HG03520 (cell line): Measurements from ENCODE around the gene SRGN.

Experiments
- ATAC-seq: cut with Tn5 transposase; IDR thresholded peaks from one replicate; pipeline ENCODE4 v1.9.1; 2021; ENCODE audit warnings: mild to moderate bottlenecking, moderate library complexity; ENCODE audit not compliant: unreplicated experiment

The SRGN gene

GRCh38 chr10:69089638-69090599 is 2.0 kb downstream of the SRGN start:
- ATAC-seq: peak; percentile 35

GRCh38 chr10:69090685-69091084 is 2.8 kb downstream of the SRGN start:
- no peak for ATAC-seq

GRCh38 chr10:69091143-69091651 is 3.3 kb downstream of the SRGN start:
- no peak for ATAC-seq

- ATAC-seq: peak; percentile 35
Measured at GRCh38 chr10:69092959-69093850, 5.3 kb downstream of the SRGN start.

- no peak for ATAC-seq
Measured at GRCh38 chr10:69093933-69094332, 6.0 kb downstream of the SRGN start.

- ATAC-seq: no peak
Measured at GRCh38 chr10:69096045-69096444, 8.1 kb downstream of the SRGN start.

- no peak for ATAC-seq
Measured at GRCh38 chr10:69097729-69098128, 9.8 kb downstream of the SRGN start.

- no peak for ATAC-seq
Measured at GRCh38 chr10:69100136-69100872, 12.4 kb downstream of the SRGN start.

GRCh38 chr10:69101451-69102095 is 13.7 kb downstream of the SRGN start:
- ATAC-seq: no peak

GRCh38 chr10:69102440-69102839 is 14.5 kb downstream of the SRGN start:
- ATAC-seq: no peak

GRCh38 chr10:69103784-69104183 is 15.9 kb downstream of the SRGN start:
- ATAC-seq: no peak

- no peak for ATAC-seq
Measured at GRCh38 chr10:69104994-69105790, 17.3 kb downstream of the SRGN start.

GRCh38 chr10:69107176-69107490 is 19.2 kb downstream of the SRGN start:
- ATAC-seq: no peak

- ATAC-seq: no peak
Measured at GRCh38 chr10:69107699-69108098, 19.8 kb downstream of the SRGN start.

- ATAC-seq: no peak
Measured at GRCh38 chr10:69119896-69120295, 32.0 kb downstream of the SRGN start.

- ATAC-seq: peak; percentile 22
Measured at GRCh38 chr10:69123306-69123746, 35.4 kb downstream of the SRGN start.

GRCh38 chr10:69123747-69124562 is 36.1 kb downstream of the SRGN start, which contains the start of gene VPS26A:
Gene VPS26A (plus strand): TSS chr10:69124178. CDS start chr10:69124278, 100 bp downstream.
- peak; percentile 84 for ATAC-seq

- ATAC-seq: peak; percentile 29
Measured at GRCh38 chr10:69124563-69125268, 36.8 kb downstream of the SRGN start.
